ENCODE measurements around the gene MSRB3.
"Not testable (repeated sequence)": the region's sequence is repeated elsewhere in the genome, so short reads cannot be mapped to it uniquely, and the experiment has no call there.

Gene MSRB3

DNA sequence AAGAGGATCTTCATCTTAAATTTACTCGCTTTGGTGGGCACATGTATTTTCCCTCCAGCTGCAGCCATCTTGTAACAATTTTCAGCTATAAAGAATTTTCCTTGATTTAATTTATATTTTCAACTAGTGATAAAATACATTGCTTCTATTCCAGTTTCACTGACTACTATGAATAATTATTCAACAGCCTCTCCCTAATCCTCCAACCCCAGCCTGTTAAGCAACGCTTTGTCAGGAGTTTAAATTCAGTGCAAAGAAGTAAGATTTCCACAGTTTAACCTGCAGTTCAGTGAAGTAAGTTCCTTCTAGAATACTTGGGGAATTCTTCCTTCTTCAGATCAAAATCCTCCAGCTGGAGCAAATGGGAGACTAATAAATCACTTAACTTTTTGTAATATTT lies 180.2 kb downstream of the MSRB3 start:
- DNase-seq (ENCODE audit: low read depth) = no peak

DNA sequence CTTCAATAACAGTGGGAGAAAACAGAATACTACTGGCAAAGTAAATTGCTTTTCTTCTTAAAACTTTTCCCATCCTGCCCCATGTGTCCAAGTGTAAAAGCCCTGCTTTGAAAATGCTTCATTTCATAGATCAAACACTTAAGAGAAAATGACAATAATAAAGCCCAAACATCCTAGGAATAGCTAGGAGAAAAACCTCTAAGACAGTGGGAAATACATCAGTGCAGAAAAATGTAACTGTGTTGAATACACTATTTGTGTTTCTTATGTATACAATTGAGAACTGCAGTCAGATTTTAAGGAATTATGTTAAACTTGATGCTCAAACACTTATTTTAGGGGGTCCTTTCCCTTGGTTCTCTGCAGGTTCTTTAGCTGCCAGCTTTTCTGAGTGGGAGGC lies 181.1 kb downstream of the MSRB3 start:
- no peak for DNase-seq (ENCODE audit: low read depth)

DNA sequence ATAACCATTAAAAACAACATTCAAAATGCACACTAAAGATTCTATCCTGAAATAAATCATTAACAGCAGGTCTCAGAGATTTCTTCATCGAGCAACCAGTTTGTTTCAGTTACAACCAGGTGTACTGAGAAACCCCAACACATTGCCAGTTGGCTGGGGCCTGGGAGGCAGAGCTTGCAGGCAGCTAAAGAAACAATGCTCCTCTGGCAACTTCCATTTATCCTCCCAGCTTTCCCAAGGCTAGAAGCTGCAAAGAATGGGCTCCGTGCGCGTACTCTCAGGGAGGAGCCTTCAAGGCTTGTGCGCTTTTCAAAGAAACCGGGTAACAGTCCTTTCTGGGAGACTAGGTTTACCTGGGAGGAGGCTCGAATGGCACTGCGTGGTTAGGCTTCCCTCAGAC lies 181.6 kb downstream of the MSRB3 start:
- DNase-seq (ENCODE audit: low read depth) = no peak

DNA sequence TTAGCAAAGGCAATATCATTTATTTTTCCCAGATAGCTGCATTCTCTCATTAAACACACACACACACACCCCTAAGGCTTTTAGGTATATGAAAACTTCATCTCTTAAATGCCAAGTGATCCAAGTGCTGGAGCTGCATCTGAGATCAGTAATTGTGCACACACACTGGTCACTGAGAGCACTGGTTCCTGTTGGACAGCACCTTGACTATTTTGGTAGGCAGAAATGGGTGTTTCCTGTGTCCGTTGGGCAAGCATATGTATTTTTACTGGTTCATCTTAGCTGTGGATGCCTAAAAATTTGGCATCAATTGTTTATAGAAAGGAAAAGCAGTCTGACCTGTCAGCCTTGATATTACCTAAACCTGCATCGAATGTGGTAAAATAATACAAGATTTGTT lies 182.5 kb downstream of the MSRB3 start:
- no peak for DNase-seq (ENCODE audit: low read depth)

DNA sequence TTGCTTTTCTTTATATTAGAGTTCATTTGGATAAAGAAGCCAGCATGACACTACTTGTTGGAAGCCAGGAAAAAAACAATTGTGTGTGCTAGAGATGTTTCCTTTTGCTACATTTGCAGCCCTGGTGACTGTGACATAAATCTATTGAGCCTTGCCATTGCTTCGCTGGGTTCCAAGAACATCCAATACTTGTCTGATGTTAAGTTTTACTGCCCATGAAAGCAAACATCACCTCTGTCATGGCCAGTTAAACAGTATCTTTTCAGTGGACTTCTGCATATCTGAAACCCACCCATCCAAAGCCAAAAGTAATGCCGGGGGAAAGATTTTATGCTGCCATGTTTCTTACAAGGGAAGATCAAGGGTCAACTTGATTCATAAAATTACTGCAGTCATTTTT lies 184.0 kb downstream of the MSRB3 start:
- DNase-seq (ENCODE audit: low read depth) = no peak

DNA sequence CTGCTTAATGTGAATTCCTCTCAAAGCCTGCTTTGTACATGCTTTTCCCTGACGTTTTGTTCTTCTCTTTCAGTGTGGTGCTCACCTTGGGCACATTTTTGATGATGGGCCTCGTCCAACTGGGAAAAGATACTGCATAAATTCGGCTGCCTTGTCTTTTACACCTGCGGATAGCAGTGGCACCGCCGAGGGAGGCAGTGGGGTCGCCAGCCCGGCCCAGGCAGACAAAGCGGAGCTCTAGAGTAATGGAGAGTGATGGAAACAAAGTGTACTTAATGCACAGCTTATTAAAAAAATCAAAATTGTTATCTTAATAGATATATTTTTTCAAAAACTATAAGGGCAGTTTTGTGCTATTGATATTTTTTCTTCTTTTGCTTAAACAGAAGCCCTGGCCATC lies 184.6 kb downstream of the MSRB3 start:
- no peak for DNase-seq (ENCODE audit: low read depth)

GRCh38 chr12:65463611-65464010 lies 185.1 kb downstream of the MSRB3 start:
- no peak for DNase-seq (ENCODE audit: low read depth)

DNA sequence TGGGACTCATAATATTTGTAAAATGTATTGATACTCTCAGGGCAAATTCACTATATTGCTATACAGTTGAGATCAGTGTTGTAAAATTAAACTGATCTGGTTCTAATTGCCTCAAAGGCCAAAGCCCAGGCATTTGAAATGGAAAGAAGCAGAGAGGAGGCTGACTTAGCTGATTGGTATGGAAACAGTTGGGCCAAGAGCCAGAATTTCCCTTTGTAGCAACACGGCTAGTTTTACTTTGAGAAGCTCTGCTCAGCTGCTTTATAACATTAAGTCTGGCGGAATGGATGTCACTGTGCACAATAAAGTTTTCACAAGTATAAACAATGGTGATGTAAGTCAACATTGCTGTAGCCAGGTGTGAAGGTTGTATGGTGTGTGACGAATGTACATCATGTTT lies 186.4 kb downstream of the MSRB3 start:
- peak; percentile 89 for DNase-seq (ENCODE audit: low read depth)

DNA sequence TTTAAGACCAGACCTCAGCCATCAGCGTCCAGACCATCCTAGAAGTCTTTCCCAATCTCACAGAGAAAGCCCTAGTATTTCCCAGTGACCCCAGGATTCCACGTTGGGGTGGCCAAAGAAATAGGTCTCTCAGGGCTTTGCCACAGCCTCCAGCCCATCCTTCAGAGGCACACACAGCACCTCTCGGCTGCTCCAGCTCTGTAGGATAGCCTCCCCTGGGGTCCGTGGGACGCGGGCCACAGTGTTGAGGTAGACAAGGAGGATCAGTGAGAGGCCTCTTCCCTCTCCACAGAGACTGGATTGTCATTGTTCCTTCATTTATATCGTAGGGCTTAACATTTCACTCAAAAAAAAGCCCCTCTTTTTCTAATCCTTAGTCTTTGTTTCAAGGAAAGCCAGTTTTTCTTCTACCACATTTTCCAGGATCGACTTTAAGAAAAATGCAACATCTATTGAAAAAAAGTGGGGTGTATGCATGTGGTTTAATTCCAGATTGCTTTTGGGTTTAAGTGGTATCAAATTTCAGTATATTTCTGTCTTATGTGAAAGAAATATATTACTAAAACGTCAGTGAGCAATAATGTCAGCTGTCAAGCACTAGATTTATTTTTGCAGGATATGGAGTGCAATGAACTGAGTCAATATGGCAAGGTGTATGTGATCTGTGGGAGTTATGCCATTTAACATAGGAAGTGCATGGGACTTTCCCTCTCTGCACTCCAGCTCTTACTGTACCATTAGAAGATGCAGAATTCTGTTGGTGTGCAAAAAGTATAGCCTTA lies 187.5 kb downstream of the MSRB3 start:
- no peak for DNase-seq (ENCODE audit: low read depth)

GRCh38 chr12:65466911-65467310 lies 188.4 kb downstream of the MSRB3 start:
- no peak for DNase-seq (ENCODE audit: low read depth)

DNA sequence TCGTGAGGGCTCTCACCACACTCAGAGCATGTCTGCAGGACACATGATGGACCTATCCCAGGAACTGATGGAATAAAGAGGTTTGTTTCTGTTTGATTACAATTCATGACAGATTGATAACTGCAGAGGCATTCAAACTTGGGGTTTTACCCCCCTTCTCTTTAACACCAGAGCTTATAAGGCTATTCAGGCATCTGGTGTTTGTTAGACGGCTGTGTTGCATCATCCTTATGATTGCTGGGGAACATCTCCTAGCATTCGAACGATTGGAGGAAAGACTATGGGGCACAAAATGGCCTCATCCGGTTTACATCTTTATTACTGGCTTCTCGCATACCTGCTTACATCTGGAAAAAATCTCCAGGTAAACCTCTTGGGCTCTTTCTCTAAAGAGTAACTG lies 191.8 kb downstream of the MSRB3 start:
- peak; percentile 59 for DNase-seq (ENCODE audit: low read depth)

- DNase-seq (ENCODE audit: low read depth) = no peak
Observed at GRCh38 chr12:65472079-65472478, 193.6 kb downstream of the MSRB3 start.

GRCh38 chr12:65474831-65475230 lies 196.3 kb downstream of the MSRB3 start:
- no peak for DNase-seq (ENCODE audit: low read depth)

- DNase-seq (ENCODE audit: low read depth) = no peak
Observed at GRCh38 chr12:65477721-65478120, 199.2 kb downstream of the MSRB3 start.

GRCh38 chr12:65483891-65484516 lies 205.5 kb downstream of the MSRB3 start:
- DNase-seq (ENCODE audit: low read depth) = not testable (repeated sequence)

DNA sequence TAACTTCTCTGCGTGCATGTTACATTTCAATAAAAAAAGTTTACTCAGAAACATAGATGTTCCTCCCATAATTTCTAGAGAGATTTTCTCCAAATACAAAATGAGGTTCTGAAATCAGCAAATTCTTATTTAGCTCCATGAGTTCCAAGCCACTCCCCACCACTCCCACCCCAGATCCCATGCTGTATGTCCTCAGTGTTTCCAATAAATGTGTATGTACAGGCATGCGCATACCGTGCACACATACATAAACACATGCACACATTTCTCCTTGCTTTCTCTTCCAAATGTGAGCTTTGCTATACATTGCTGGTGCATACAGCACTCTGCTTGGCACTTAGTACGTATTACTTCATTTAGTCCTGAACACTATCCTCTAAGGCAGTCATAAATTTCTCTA lies 209.7 kb downstream of the MSRB3 start:
- no peak for DNase-seq (ENCODE audit: low read depth)

DNA sequence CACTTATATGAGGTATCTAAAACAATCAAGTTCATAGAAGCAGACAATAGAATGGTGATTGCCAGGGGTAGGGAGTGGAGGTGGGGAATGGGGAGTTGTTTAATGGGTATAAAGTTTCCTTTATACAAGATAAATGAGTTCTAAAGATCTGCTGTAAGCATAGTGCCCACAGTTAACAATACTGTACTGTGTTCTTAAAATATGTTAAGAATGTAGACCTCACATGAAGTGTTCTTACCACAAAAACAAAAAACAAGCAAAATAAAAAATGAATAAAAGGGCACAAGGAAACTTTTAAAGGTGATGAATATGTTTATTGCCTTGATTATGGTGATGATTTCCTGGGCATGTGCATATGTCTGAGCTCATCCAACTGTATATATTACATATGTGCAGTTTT lies 211.8 kb downstream of the MSRB3 start:
- no peak for DNase-seq (ENCODE audit: low read depth)

- no peak for DNase-seq (ENCODE audit: low read depth)
Observed at GRCh38 chr12:65492998-65493912, 214.8 kb downstream of the MSRB3 start.

GRCh38 chr12:65493913-65494245 lies 215.4 kb downstream of the MSRB3 start:
- no peak for DNase-seq (ENCODE audit: low read depth)

DNA sequence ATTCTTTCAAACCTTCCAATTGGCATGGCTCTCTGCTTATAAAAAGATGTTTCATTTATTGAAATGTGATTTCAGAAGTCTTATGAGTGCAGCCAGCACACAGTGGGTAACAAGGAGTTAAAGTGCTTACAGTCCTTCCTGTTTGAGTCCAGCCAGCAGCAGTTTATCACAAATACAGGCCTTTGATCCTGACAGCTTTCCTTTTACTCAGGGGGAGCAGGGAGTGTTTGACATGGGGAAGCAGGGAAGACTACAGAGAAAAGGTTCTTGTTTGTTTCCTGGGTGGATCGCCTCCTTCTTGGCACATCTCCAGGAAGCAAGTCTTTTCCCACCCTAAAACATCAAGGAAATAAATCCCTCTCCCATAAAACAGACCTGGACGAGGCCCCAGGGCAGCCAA lies 216.1 kb downstream of the MSRB3 start:
- DNase-seq (ENCODE audit: low read depth) = no peak

- DNase-seq (ENCODE audit: low read depth) = no peak
Observed at GRCh38 chr12:65495233-65495632, 216.8 kb downstream of the MSRB3 start.

DNA sequence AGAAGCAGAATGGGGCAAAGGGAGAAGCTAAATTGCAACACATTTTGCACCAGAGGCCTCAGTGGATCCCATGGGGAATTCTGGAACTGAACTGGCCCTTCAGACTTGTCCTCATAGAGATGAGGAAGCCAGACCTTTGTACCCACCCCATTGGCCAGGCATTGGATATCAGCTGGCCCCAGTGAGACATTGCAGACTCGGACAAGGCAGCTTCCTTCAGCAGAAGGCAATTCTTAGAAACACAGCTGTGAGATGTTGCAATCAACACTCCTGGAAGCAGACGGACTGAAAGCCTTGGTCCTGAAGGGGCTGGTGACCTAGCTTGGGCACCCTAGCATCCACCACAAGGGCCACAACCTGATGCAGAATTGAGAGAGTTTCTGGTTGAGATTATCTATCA lies 218.1 kb downstream of the MSRB3 start:
- DNase-seq (ENCODE audit: low read depth) = no peak

- DNase-seq (ENCODE audit: low read depth) = no peak
Observed at GRCh38 chr12:65497660-65498059, 219.2 kb downstream of the MSRB3 start.
